Smooth muscle cell (in vitro differentiated cells): Measurements from ENCODE around the gene HDAC4. TPM values are rescaled to one million over a fixed set of nuclear protein-coding genes. Genes with fewer than 3 reads are reported as not detected.

Experiments
- DNase-seq: peaks from one replicate; lab custom pipeline; 2025; ENCODE audit not compliant: unreplicated experiment; lab: John Stamatoyannopoulos, UW
- H2AFZ ChIP-seq: fragments of 200-600 bp; sonication (generic); 2 replicates; pipeline ENCODE4 v1.6.0; 2016; ENCODE audit warnings: antibody characterized with exemption, low read depth, mild to moderate bottlenecking
- H3F3A ChIP-seq: fragments of 200-600 bp; sonication (generic); 2 replicates; pipeline ENCODE4 v1.6.0; 2017; ENCODE audit warnings: antibody characterized with exemption, low read depth
- H3K27ac ChIP-seq: fragments of 200-600 bp; sonication (generic); 2 replicates; pipeline ENCODE4 v1.5.1; 2016; ENCODE audit warnings: low read depth, mild to moderate bottlenecking
- H3K27me3 ChIP-seq: fragments of 200-600 bp; sonication (generic); 2 replicates; pipeline ENCODE4 v1.6.1; 2016; ENCODE audit warnings: low read depth, mild to moderate bottlenecking
- H3K36me3 ChIP-seq: fragments of 200-600 bp; sonication (generic); 2 replicates; pipeline ENCODE4 v1.5.1; 2016; ENCODE audit warnings: low read depth
- H3K4me1 ChIP-seq: fragments of 200-600 bp; sonication (generic); 2 replicates; pipeline ENCODE4 v1.5.1; 2016; ENCODE audit warnings: low read depth
- H3K4me2 ChIP-seq: fragments of 200-600 bp; sonication (generic); 2 replicates; pipeline ENCODE4 v1.6.0; 2016; ENCODE audit warnings: mild to moderate bottlenecking
- H3K4me3 ChIP-seq: fragments of 200-600 bp; sonication (generic); 2 replicates; pipeline ENCODE4 v1.5.1; 2016; ENCODE audit warnings: mild to moderate bottlenecking
- H3K79me2 ChIP-seq: fragments of 200-600 bp; sonication (generic); 2 replicates; pipeline ENCODE4 v1.6.0; 2016; ENCODE audit warnings: low read depth, mild to moderate bottlenecking
- H3K9ac ChIP-seq: fragments of 200-600 bp; sonication (generic); 2 replicates; pipeline ENCODE4 v1.6.0; 2016; ENCODE audit warnings: low read depth
- H3K9me3 ChIP-seq: fragments of 200-600 bp; sonication (generic); replicated peaks from 2 replicates; pipeline ENCODE4 v1.5.1; 2016; ENCODE audit warnings: low read depth
- H4K20me1 ChIP-seq: fragments of 200-600 bp; sonication (generic); 2 replicates; pipeline ENCODE4 v1.6.0; 2016; ENCODE audit warnings: low read depth
- WGBS: methylation state at CpG from one replicate; pipeline ENCODE4 v1.1.7; 2016; ENCODE audit warnings: low lambda C conversion rate; 5-methylcytosine and 5-hydroxymethylcytosine counted together
- polyA plus RNA-seq: library from polyadenylated mRNA; unstranded; fragments of >200 nt; fragmentation: Nextera tagmentation; extraction: Ambion mirVana; gene quantifications from 2 replicates; pipeline ENCODE4 v1.2.1, GENCODE V29; 2016
- total RNA-seq: library from RNA; depleted of rRNA; stranded (reverse); fragments of >200 nt; gene quantifications from 2 replicates; pipeline ENCODE4 v1.2.3, GENCODE V29; 2014
- TF ChIP-seq, protein P1 (sequence below): fragments of 200-600 bp; sonication (generic); IDR thresholded peaks from 2 replicates; pipeline ENCODE4 v1.5.1; 2017; ENCODE audit warnings: borderline replicate concordance, mild to moderate bottlenecking, antibody characterized with exemption; ENCODE audit not compliant: insufficient read depth, poor library complexity, severe bottlenecking

Gene HDAC4
- total and polyA plus RNA-seq, 2 experiments from 2014 or later = 6.2 to 35.7 TPM

- no peaks in the 10 kb centered on the region for H3K27me3 ChIP-seq
- no peak overlapping the region for H2AFZ ChIP-seq
- peak overlapping the region; percentile 77 for H3K27ac ChIP-seq
- H3K4me3 ChIP-seq = no peak overlapping the region
- H3K9me3 ChIP-seq = no peaks in the 10 kb centered on the region
- H3K4me1 ChIP-seq = peaks cover 40% of the 10 kb centered on the region
- H3K36me3 ChIP-seq = no peaks in the 10 kb centered on the region
- peaks cover 7% of the 10 kb centered on the region for H3F3A ChIP-seq
- DNase-seq = no peak
- H4K20me1 ChIP-seq = peaks cover 10% of the 10 kb centered on the region
- TF ChIP-seq, protein P1, sequence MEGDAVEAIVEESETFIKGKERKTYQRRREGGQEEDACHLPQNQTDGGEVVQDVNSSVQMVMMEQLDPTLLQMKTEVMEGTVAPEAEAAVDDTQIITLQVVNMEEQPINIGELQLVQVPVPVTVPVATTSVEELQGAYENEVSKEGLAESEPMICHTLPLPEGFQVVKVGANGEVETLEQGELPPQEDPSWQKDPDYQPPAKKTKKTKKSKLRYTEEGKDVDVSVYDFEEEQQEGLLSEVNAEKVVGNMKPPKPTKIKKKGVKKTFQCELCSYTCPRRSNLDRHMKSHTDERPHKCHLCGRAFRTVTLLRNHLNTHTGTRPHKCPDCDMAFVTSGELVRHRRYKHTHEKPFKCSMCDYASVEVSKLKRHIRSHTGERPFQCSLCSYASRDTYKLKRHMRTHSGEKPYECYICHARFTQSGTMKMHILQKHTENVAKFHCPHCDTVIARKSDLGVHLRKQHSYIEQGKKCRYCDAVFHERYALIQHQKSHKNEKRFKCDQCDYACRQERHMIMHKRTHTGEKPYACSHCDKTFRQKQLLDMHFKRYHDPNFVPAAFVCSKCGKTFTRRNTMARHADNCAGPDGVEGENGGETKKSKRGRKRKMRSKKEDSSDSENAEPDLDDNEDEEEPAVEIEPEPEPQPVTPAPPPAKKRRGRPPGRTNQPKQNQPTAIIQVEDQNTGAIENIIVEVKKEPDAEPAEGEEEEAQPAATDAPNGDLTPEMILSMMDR = no peak
- H3K79me2 ChIP-seq = peaks cover 30% of the 10 kb centered on the region
- H3K4me2 ChIP-seq = peak overlapping the region; percentile 68
- WGBS = 77% methylated on average over 24 of the region's 24 CpGs
- H3K9ac ChIP-seq = no peak overlapping the region
These were observed 177.3 kb downstream of the HDAC4 start for GRCh38 chr2:239223310-239224198.

DNA sequence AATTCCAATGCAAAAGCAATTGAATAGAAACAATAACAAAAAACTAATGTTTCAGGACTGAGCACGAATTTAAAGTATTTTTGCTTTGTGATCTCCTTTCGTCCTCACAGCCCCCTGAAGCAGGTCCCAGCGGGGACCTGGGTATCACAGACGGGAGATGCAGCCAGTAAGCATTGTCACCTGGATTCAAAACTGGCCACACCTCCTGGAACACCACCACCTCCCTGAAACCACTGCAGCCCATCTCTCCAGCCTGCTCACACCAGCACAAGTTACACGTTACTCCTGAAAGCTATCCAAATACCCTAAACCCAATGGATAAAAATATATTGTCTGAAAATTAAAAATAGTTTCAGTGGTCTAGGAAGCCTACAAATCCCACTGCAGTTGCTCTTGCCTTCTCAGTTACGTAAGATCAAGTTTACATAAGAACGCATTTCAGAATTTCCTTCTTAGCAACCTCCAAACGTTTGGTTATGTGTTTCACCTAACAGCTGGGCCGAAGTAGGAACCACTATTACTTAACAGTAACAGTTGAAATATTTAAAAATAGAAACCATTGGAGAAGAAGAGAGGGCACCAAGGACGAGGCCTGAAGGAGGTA lies 178.0 kb downstream of the HDAC4 start:
- no peak overlapping the region for H3K9ac ChIP-seq
- WGBS = 68% methylated on average over 10 of the region's 10 CpGs
- H3K4me2 ChIP-seq = peak overlapping the region; percentile 68
- no peak for DNase-seq
- H3K9me3 ChIP-seq = no peaks in the 10 kb centered on the region
- H2AFZ ChIP-seq = no peak overlapping the region
- H3K4me3 ChIP-seq = no peak overlapping the region
- TF ChIP-seq, protein P1 = no peak
- H3K4me1 ChIP-seq = peaks cover 40% of the 10 kb centered on the region
- H3K27ac ChIP-seq = peak overlapping the region; percentile 77
- no peaks in the 10 kb centered on the region for H3K27me3 ChIP-seq
- peaks cover 7% of the 10 kb centered on the region for H3F3A ChIP-seq
- peaks cover 29% of the 10 kb centered on the region for H3K79me2 ChIP-seq
- H4K20me1 ChIP-seq = peaks cover 10% of the 10 kb centered on the region
- no peaks in the 10 kb centered on the region for H3K36me3 ChIP-seq

DNA sequence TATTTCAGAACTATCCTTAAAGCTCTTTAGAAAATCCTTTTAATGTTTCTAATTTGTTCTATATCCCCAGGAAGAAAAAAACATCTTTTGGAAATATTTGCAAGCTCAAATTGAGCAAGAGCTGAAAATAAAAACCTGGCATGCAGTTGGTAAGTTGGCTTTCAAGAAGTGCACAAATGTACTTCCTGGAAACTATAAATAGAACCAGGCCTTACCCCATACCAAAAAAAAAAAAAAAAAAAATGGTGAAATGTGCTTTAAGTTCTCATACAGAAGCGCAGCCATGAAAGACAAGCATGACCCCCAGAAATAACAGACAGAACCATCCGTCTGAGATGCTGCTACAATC lies 178.5 kb downstream of the HDAC4 start:
- peaks cover 34% of the 10 kb centered on the region for H3K79me2 ChIP-seq
- H4K20me1 ChIP-seq = peaks cover 10% of the 10 kb centered on the region
- H3K36me3 ChIP-seq = no peaks in the 10 kb centered on the region
- no peaks in the 10 kb centered on the region for H3K27me3 ChIP-seq
- H3K4me1 ChIP-seq = peaks cover 40% of the 10 kb centered on the region
- H3K4me3 ChIP-seq = no peak overlapping the region
- H3K27ac ChIP-seq = peak overlapping the region; percentile 77
- TF ChIP-seq, protein P1 = no peak
- no peak overlapping the region for H2AFZ ChIP-seq
- H3K4me2 ChIP-seq = peak overlapping the region; percentile 68
- peaks cover 7% of the 10 kb centered on the region for H3F3A ChIP-seq
- no peaks in the 10 kb centered on the region for H3K9me3 ChIP-seq
- WGBS = 81% methylated on average over 2 of the region's 2 CpGs
- H3K9ac ChIP-seq = no peak overlapping the region
- no peak for DNase-seq
